ENCODE measurements around the gene OTOG. TPM values are rescaled to one million over a fixed set of nuclear protein-coding genes. Genes with fewer than 3 reads are reported as not detected.

Gene OTOG
- total RNA-seq, 1 donor from 2014 or later = not detected

DNA sequence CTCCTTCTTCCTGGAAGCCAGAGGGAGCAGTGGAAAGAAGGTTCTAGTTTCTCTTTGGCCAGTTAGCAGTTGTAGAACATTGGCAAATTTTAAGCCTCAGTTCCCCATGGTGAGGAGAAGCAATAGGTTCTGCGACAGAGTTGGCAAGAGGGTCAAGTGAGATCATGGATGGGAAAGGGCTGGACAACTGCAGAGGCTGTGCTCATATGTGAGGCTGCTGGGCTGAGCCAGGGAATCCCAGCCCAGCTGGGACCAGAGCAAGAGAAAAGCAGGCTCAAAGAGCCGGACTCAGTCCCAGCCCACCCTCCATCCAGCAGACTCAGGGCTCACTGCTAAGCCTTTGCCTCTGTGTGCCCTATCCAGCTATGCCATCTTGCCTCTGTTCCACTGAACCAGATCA is 105.5 kb downstream of the OTOG start:
- H3K4me3 Mint-ChIP-seq (ENCODE audit: unreplicated experiment) = no peak overlapping the region
- peaks cover 11% of the 10 kb centered on the region for H3K27me3 Mint-ChIP-seq (ENCODE audit: low read depth)
- H3K4me1 Mint-ChIP-seq (ENCODE audit: low read depth) = no peaks in the 10 kb centered on the region
- H3K9me3 Mint-ChIP-seq (ENCODE audit: low read depth) = peaks cover 24% of the 10 kb centered on the region
- TF ChIP-seq, protein P1, sequence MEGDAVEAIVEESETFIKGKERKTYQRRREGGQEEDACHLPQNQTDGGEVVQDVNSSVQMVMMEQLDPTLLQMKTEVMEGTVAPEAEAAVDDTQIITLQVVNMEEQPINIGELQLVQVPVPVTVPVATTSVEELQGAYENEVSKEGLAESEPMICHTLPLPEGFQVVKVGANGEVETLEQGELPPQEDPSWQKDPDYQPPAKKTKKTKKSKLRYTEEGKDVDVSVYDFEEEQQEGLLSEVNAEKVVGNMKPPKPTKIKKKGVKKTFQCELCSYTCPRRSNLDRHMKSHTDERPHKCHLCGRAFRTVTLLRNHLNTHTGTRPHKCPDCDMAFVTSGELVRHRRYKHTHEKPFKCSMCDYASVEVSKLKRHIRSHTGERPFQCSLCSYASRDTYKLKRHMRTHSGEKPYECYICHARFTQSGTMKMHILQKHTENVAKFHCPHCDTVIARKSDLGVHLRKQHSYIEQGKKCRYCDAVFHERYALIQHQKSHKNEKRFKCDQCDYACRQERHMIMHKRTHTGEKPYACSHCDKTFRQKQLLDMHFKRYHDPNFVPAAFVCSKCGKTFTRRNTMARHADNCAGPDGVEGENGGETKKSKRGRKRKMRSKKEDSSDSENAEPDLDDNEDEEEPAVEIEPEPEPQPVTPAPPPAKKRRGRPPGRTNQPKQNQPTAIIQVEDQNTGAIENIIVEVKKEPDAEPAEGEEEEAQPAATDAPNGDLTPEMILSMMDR (IDR thresholded peaks at IDR 0.05) = no peak
- no peak overlapping the region for H3K27ac Mint-ChIP-seq (ENCODE audit: unreplicated experiment)
- no peak for DNase-seq (ENCODE audit: low spot score)
- H3K36me3 Mint-ChIP-seq (ENCODE audit: low read depth) = peaks cover 4% of the 10 kb centered on the region

DNA sequence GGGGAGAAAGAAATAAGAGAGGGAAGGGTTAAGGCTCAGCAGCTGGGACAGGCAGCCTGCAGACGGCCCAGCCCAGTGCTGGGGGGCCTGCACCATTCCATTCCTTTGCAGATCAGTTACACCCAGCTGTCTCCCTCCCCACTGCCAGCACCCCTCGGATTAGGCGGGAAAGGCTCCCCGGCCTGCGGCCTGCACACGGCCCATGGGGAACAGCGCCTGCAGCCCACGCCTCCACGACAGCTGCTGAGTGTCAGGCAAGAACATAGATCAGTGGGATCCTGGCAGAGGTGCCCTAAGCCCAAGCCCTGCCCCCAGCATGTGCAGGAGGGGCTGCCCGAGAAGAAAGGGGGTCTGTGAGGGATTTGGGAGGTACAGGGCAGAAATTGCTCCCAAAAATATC is 106.6 kb downstream of the OTOG start:
- Mint-ChIP-seq H3K9me3 (ENCODE audit: low read depth) (peaks cover 15% of the 10 kb centered on the region), H3K36me3 (ENCODE audit: low read depth) (peaks cover 3% of the 10 kb centered on the region), H3K27ac (ENCODE audit: unreplicated experiment) (no peak overlapping the region), H3K27me3 (ENCODE audit: low read depth) (peaks cover 17% of the 10 kb centered on the region), H3K4me1 (ENCODE audit: low read depth) (no peaks in the 10 kb centered on the region), H3K4me3 (ENCODE audit: unreplicated experiment) (no peak overlapping the region)
- no peak for DNase-seq (ENCODE audit: low spot score)
- TF ChIP-seq, protein P1 (IDR thresholded peaks at IDR 0.05) = no peak

DNA sequence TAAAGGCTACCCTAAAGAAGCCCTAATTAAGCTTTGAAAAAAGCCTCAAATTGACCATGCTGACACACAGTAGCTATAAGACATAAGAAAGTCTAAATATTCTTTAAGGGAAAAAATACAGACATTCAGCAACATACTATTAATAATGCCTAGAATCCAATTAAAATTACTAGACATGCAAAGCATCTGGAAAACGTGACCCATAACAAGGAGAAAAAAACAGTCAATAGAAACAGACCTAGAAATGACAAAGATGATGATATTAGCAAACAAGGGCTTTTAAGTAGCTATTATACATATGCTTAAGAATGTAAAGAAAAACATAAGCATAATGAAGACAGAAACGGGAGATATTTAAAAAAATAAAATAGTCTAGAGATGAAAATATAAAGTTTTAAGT is 108.6 kb downstream of the OTOG start:
- H3K27ac Mint-ChIP-seq (ENCODE audit: unreplicated experiment) = no peak overlapping the region
- no peak overlapping the region for H3K4me3 Mint-ChIP-seq (ENCODE audit: unreplicated experiment)
- H3K4me1 Mint-ChIP-seq (ENCODE audit: low read depth) = no peaks in the 10 kb centered on the region
- peaks cover 3% of the 10 kb centered on the region for H3K36me3 Mint-ChIP-seq (ENCODE audit: low read depth)
- H3K9me3 Mint-ChIP-seq (ENCODE audit: low read depth) = peaks cover 17% of the 10 kb centered on the region
- TF ChIP-seq, protein P1 (IDR thresholded peaks at IDR 0.05) = no peak
- H3K27me3 Mint-ChIP-seq (ENCODE audit: low read depth) = peaks cover 18% of the 10 kb centered on the region
- DNase-seq (ENCODE audit: low spot score) = no peak

DNA sequence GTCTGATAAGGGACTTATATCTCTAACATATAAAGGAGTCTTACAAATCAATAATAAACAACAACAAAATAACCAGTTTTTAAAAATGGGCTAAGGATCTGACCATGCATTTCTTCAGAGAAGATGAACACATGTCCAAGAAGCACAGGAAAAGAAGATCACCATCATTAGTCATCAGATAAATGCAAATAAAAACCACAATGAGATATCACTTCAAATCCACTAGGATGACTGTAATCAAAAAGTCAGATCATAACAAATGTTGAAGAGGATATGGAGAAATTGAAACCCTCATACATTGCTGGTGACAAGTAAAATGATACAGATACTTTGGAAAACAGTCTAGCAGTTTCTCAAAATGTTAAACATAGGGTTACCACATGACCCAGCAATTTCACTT is 111.2 kb downstream of the OTOG start:
- Mint-ChIP-seq H3K36me3 (ENCODE audit: low read depth) (peaks cover 3% of the 10 kb centered on the region), H3K4me1 (ENCODE audit: low read depth) (no peaks in the 10 kb centered on the region), H3K27ac (ENCODE audit: unreplicated experiment) (no peak overlapping the region), H3K9me3 (ENCODE audit: low read depth) (peaks cover 20% of the 10 kb centered on the region), H3K27me3 (ENCODE audit: low read depth) (peaks cover 16% of the 10 kb centered on the region), H3K4me3 (ENCODE audit: unreplicated experiment) (no peak overlapping the region)
- TF ChIP-seq, protein P1 (IDR thresholded peaks at IDR 0.05) = no peak
- no peak for DNase-seq (ENCODE audit: low spot score)

DNA sequence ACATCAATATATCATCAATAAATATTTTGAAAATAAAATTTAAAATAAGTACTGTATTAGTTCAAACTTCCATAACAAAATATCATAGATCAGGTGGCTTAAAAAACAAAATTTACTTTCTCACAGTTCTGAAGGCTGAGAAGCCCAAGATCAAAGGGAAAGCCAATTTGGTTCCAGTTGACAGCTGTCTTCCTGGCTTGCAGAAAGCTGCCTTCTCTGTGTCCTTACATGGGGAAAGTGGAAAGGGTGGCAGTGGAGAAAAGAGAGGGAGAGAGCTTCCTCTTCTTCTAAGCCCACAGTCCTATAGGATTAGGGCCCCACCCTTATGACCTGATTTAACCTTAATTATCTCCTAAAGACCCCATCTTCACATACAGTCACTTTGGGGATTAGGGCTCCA is 121.1 kb downstream of the OTOG start:
- Mint-ChIP-seq H3K9me3 (ENCODE audit: low read depth) (peaks cover 15% of the 10 kb centered on the region), H3K27me3 (ENCODE audit: low read depth) (peaks cover 14% of the 10 kb centered on the region), H3K27ac (ENCODE audit: unreplicated experiment) (no peak overlapping the region), H3K4me3 (ENCODE audit: unreplicated experiment) (no peak overlapping the region), H3K4me1 (ENCODE audit: low read depth) (no peaks in the 10 kb centered on the region), H3K36me3 (ENCODE audit: low read depth) (no peaks in the 10 kb centered on the region)
- no peak for DNase-seq (ENCODE audit: low spot score)
- TF ChIP-seq, protein P1 (IDR thresholded peaks at IDR 0.05) = no peak

Measured in chondrocyte (in vitro differentiated cells).